GM18907 (cell line): ENCODE data around the gene VDR.
"Not testable (repeated sequence)": the region's sequence is repeated elsewhere in the genome, so short reads cannot be mapped to it uniquely, and the experiment has no call there.

Source experiments
- ATAC-seq: cut with Tn5 transposase; IDR thresholded peaks from one replicate; pipeline ENCODE4 v1.9.1; 2021; ENCODE audit warnings: mild to moderate bottlenecking, moderate library complexity; ENCODE audit not compliant: unreplicated experiment

VDR gene

GRCh38 chr12:47851303-47851952 lies 53.4 kb downstream of the VDR start:
- no peak for ATAC-seq

- ATAC-seq: no peak
Observed at GRCh38 chr12:47850153-47851084, 54.4 kb downstream of the VDR start.

GRCh38 chr12:47849261-47849660 lies 55.5 kb downstream of the VDR start:
- ATAC-seq: no peak

- no peak for ATAC-seq
Observed at GRCh38 chr12:47848853-47849252, 55.9 kb downstream of the VDR start.

GRCh38 chr12:47846294-47846996 lies 58.3 kb downstream of the VDR start:
- ATAC-seq: no peak

- ATAC-seq: no peak
Observed at GRCh38 chr12:47845081-47845480, 59.7 kb downstream of the VDR start.

GRCh38 chr12:47844264-47845019 lies 60.4 kb downstream of the VDR start:
- ATAC-seq: no peak

- ATAC-seq: no peak
Observed at GRCh38 chr12:47843226-47843980, 61.4 kb downstream of the VDR start.

- not testable (repeated sequence) for ATAC-seq
Observed at GRCh38 chr12:47842543-47842942, 62.3 kb downstream of the VDR start.

- no peak for ATAC-seq
Observed at GRCh38 chr12:47841910-47842309, 62.9 kb downstream of the VDR start.

GRCh38 chr12:47841501-47841900 lies 63.3 kb downstream of the VDR start:
- ATAC-seq: no peak

GRCh38 chr12:47840571-47840970 lies 64.2 kb downstream of the VDR start:
- ATAC-seq: no peak

GRCh38 chr12:47839214-47839876 lies 65.4 kb downstream of the VDR start:
- no peak for ATAC-seq

GRCh38 chr12:47838286-47838931 lies 66.4 kb downstream of the VDR start:
- no peak for ATAC-seq

GRCh38 chr12:47837190-47838171 lies 67.3 kb downstream of the VDR start:
- peak; percentile 51 for ATAC-seq

GRCh38 chr12:47835831-47836155 lies 69.0 kb downstream of the VDR start:
- no peak for ATAC-seq

- no peak for ATAC-seq
Observed at GRCh38 chr12:47835006-47835830, 69.6 kb downstream of the VDR start.
